ENCODE results near the gene CLIP4.

Gene CLIP4, protein sequence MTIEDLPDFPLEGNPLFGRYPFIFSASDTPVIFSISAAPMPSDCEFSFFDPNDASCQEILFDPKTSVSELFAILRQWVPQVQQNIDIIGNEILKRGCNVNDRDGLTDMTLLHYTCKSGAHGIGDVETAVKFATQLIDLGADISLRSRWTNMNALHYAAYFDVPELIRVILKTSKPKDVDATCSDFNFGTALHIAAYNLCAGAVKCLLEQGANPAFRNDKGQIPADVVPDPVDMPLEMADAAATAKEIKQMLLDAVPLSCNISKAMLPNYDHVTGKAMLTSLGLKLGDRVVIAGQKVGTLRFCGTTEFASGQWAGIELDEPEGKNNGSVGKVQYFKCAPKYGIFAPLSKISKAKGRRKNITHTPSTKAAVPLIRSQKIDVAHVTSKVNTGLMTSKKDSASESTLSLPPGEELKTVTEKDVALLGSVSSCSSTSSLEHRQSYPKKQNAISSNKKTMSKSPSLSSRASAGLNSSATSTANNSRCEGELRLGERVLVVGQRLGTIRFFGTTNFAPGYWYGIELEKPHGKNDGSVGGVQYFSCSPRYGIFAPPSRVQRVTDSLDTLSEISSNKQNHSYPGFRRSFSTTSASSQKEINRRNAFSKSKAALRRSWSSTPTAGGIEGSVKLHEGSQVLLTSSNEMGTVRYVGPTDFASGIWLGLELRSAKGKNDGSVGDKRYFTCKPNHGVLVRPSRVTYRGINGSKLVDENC

DNA sequence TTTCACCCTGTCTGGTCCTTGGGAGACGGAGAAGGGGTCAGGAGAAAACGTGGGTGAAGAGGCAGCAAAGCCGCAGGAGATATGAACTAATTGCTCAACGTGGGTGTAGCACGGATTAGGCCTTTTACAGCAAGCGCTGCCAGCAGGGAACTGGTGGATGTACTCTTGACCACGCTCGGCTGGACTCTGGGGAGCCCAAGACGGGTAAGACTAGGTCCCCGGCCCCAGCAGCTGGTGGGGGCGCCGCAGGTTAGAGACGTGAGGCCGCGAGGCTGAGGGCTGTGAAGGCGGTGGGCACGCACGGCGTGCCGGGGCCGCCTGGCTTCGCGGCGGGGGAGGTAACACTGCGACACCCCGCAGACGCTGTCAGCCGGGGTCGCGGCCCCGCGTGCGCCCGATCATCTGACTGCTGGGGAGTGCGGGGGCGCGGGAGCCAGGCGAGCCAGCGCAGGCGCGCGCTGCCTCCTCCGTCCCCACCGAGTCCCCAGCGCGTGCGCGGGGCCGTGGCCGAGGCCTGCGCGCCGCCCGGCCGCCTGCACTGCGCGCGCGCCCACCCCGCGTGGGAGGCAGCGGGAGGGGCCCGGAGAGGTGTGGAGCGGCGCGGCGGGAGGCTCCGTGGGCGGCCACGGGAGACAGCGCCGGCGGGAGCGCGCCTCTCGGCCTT lies at the start of gene CLIP4:
Gene CLIP4, plus strand, starts transcription at position 470 of the 664 bp plus-strand sequence. CDS start 5,974 bp downstream, outside the sequence.
- TF ChIP-seq TOX (CRISPR knock-in tag; IDR thresholded peaks at IDR 0.05; ENCODE audit: borderline replicate concordance) (no peak), ZNF8 (CRISPR knock-in tag; IDR thresholded peaks at IDR 0.05) (no peak), ZNF565 (CRISPR knock-in tag; conservative IDR thresholded peaks at IDR 0.05; ENCODE audit: low read depth) (no peak), ZNF70 (CRISPR knock-in tag; IDR thresholded peaks at IDR 0.05) (no peak), BACH2 (CRISPR knock-in tag; IDR thresholded peaks at IDR 0.05; ENCODE audit: borderline replicate concordance) (no peak), RARB (CRISPR knock-in tag; IDR thresholded peaks at IDR 0.05) (no peak), OSR1 (CRISPR knock-in tag; IDR thresholded peaks at IDR 0.05) (no peak), PPARA (CRISPR knock-in tag; IDR thresholded peaks at IDR 0.05; ENCODE audit: borderline replicate concordance) (no peak), GLIS3 (CRISPR knock-in tag; IDR thresholded peaks at IDR 0.05) (no peak), ISL1 (CRISPR knock-in tag; IDR thresholded peaks at IDR 0.05) (no peak), ZC3H10 (CRISPR knock-in tag; IDR thresholded peaks at IDR 0.05) (no peak), CSDC2 (CRISPR knock-in tag; IDR thresholded peaks at IDR 0.05) (no peak), ARNTL (CRISPR knock-in tag; IDR thresholded peaks at IDR 0.05; ENCODE audit: borderline replicate concordance, low read depth) (no peak), ZFP30 (CRISPR knock-in tag; IDR thresholded peaks at IDR 0.05) (no peak; the same call in 1 of the 2 replicates), TSHZ2 (CRISPR knock-in tag; IDR thresholded peaks at IDR 0.05) (no peak; the same call in 1 of the 2 replicates), POU6F1 (CRISPR knock-in tag; IDR thresholded peaks at IDR 0.05; ENCODE audit: borderline replicate concordance, low read depth) (no peak)
- TF ChIP-seq, protein P1, sequence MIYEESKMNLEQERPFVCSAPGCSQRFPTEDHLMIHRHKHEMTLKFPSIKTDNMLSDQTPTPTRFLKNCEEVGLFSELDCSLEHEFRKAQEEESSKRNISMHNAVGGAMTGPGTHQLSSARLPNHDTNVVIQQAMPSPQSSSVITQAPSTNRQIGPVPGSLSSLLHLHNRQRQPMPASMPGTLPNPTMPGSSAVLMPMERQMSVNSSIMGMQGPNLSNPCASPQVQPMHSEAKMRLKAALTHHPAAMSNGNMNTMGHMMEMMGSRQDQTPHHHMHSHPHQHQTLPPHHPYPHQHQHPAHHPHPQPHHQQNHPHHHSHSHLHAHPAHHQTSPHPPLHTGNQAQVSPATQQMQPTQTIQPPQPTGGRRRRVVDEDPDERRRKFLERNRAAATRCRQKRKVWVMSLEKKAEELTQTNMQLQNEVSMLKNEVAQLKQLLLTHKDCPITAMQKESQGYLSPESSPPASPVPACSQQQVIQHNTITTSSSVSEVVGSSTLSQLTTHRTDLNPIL (CRISPR knock-in tag; IDR thresholded peaks at IDR 0.05; ENCODE audit: low read depth), result no peak
- TF ChIP-seq, protein P2, sequence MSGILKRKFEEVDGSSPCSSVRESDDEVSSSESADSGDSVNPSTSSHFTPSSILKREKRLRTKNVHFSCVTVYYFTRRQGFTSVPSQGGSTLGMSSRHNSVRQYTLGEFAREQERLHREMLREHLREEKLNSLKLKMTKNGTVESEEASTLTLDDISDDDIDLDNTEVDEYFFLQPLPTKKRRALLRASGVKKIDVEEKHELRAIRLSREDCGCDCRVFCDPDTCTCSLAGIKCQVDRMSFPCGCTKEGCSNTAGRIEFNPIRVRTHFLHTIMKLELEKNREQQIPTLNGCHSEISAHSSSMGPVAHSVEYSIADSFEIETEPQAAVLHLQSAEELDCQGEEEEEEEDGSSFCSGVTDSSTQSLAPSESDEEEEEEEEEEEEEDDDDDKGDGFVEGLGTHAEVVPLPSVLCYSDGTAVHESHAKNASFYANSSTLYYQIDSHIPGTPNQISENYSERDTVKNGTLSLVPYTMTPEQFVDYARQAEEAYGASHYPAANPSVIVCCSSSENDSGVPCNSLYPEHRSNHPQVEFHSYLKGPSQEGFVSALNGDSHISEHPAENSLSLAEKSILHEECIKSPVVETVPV (CRISPR knock-in tag; IDR thresholded peaks at IDR 0.05), result no peak

GRCh38 chr2:29066271-29066860 lies 48.8 kb upstream of the CLIP4 start:
- no peak for ATAC-seq
- no peak for TF ChIP-seq RARB (CRISPR knock-in tag; IDR thresholded peaks at IDR 0.05)

More for the DNA sequence above, at the start of gene CLIP4:
- peak; percentile 62 for ATAC-seq

- no peak for ATAC-seq
- TF ChIP-seq, protein P2 (CRISPR knock-in tag; IDR thresholded peaks at IDR 0.05), result no peak
- no peak for TF ChIP-seq RARB (CRISPR knock-in tag; IDR thresholded peaks at IDR 0.05)
- TF ChIP-seq, protein P1 (CRISPR knock-in tag; IDR thresholded peaks at IDR 0.05; ENCODE audit: low read depth), result no peak
- TF ChIP-seq PATZ1 (CRISPR knock-in tag; IDR thresholded peaks at IDR 0.05; ENCODE audit: borderline replicate concordance), result no peak
Observed at GRCh38 chr2:29066997-29067605, 48.1 kb upstream of the CLIP4 start.

Measured in SK-N-SH treated with all-trans-retinoic acid at 6 μM for 48 hours (cell line).